Measurements from ENCODE around the gene WDFY2.

DNA sequence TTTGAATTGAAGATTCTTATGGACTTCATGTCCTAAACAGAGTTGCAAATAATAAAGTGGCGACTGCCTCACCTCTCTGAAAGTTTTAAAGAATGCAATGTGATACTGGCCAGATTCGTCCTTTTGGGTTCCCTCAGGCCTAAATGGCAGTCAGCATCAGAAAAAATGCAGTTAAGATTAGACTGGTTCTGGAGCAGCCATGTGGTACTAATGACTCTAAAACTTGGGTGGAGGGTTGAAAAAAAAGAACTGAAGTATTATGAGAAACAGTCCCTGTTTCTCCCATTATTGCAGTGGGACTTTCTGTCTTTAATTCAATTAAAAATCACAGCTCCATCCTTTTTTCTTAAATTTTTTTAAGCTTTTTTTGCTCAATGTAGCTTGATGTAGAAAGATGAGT, 37.3 kb downstream of the WDFY2 start:
- TF ChIP-seq, protein P1, sequence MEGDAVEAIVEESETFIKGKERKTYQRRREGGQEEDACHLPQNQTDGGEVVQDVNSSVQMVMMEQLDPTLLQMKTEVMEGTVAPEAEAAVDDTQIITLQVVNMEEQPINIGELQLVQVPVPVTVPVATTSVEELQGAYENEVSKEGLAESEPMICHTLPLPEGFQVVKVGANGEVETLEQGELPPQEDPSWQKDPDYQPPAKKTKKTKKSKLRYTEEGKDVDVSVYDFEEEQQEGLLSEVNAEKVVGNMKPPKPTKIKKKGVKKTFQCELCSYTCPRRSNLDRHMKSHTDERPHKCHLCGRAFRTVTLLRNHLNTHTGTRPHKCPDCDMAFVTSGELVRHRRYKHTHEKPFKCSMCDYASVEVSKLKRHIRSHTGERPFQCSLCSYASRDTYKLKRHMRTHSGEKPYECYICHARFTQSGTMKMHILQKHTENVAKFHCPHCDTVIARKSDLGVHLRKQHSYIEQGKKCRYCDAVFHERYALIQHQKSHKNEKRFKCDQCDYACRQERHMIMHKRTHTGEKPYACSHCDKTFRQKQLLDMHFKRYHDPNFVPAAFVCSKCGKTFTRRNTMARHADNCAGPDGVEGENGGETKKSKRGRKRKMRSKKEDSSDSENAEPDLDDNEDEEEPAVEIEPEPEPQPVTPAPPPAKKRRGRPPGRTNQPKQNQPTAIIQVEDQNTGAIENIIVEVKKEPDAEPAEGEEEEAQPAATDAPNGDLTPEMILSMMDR (IDR thresholded peaks at IDR 0.05; ENCODE audit: borderline replicate concordance, extremely low read depth, low read length, poor library complexity, severe bottlenecking), result no peak
- TF ChIP-seq EZH2 (IDR thresholded peaks at IDR 0.05; ENCODE audit: borderline replicate concordance, low read depth, low read length, severe bottlenecking), result no peak
